ENCODE results near the gene HOXA7. TPM values are rescaled to one million over a fixed set of nuclear protein-coding genes. Genes with fewer than 3 reads are reported as not detected.

HOXA7 gene
- total RNA-seq, 1 experiment from 2014 or later: 2.6 TPM

GRCh38 chr7:27189997-27190748 lies 33.7 kb upstream of the HOXA7 start:
- Histone ChIP-seq H3K4me3 (ENCODE audit: low read length) (peak overlapping the region; percentile 91), H3K9me2 (replicated peaks; ENCODE audit: low read length) (no peaks in the 10 kb centered on the region), H4K20me1 (ENCODE audit: low read length) (no peaks in the 10 kb centered on the region; the same call in 1 of the 2 replicates), H3K4me1 (ENCODE audit: insufficient read depth, low read length) (peaks cover 41% of the 10 kb centered on the region), H3K9ac (ENCODE audit: low read length) (peak overlapping the region; percentile 97), H3K27me3 (ENCODE audit: low read length) (no peaks in the 10 kb centered on the region), H3K27ac (ENCODE audit: low read length) (peak overlapping the region; percentile 97), H3K36me3 (ENCODE audit: low read depth, low read length) (no peaks in the 10 kb centered on the region), H3K9me3 (ENCODE audit: low read length) (no peaks in the 10 kb centered on the region), H3K4me2 (ENCODE audit: low read length) (peak overlapping the region; percentile 99), H3K79me2 (ENCODE audit: low read length) (peaks cover 100% of the 10 kb centered on the region), H2AFZ (ENCODE audit: low read length) (no peak overlapping the region), H3F3A (ENCODE audit: low read length, unreplicated experiment) (no peaks in the 10 kb centered on the region)
- no TSS peak for BruUV-seq (replicated peaks)
- peak; percentile 66 for DNase-seq
- no peak for ATAC-seq
- intact Hi-C loops (cut with micrococcal nuclease): no loop called here
- CTCF ChIA-PET: interaction anchor here (1.0 to 1.8 kb wide), 2 partner anchors 11 to 22 kb away, joined by 6 to 11 read pairs; no protein-coding TSS in a partner anchor
- no peak for TF ChIP-seq EZH2phosphoT487 (IDR thresholded peaks at IDR 0.05; ENCODE audit: borderline replicate concordance, low read length)
- no peak for TF ChIP-seq EZH2 (IDR thresholded peaks at IDR 0.05; ENCODE audit: low read length, unreplicated experiment)
- TF ChIP-seq, protein P1, sequence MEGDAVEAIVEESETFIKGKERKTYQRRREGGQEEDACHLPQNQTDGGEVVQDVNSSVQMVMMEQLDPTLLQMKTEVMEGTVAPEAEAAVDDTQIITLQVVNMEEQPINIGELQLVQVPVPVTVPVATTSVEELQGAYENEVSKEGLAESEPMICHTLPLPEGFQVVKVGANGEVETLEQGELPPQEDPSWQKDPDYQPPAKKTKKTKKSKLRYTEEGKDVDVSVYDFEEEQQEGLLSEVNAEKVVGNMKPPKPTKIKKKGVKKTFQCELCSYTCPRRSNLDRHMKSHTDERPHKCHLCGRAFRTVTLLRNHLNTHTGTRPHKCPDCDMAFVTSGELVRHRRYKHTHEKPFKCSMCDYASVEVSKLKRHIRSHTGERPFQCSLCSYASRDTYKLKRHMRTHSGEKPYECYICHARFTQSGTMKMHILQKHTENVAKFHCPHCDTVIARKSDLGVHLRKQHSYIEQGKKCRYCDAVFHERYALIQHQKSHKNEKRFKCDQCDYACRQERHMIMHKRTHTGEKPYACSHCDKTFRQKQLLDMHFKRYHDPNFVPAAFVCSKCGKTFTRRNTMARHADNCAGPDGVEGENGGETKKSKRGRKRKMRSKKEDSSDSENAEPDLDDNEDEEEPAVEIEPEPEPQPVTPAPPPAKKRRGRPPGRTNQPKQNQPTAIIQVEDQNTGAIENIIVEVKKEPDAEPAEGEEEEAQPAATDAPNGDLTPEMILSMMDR (conservative IDR thresholded peaks at IDR 0.05; ENCODE audit: low read depth, low read length): no peak
- POLR2A ChIA-PET (ENCODE audit: unreplicated experiment): interaction anchor here (0.5 to 2.6 kb wide), 6 partner anchors 10 to 482 kb away, joined by 3 to 24 read pairs (median 8); partner anchors contain the start of gene HOXA13

DNA sequence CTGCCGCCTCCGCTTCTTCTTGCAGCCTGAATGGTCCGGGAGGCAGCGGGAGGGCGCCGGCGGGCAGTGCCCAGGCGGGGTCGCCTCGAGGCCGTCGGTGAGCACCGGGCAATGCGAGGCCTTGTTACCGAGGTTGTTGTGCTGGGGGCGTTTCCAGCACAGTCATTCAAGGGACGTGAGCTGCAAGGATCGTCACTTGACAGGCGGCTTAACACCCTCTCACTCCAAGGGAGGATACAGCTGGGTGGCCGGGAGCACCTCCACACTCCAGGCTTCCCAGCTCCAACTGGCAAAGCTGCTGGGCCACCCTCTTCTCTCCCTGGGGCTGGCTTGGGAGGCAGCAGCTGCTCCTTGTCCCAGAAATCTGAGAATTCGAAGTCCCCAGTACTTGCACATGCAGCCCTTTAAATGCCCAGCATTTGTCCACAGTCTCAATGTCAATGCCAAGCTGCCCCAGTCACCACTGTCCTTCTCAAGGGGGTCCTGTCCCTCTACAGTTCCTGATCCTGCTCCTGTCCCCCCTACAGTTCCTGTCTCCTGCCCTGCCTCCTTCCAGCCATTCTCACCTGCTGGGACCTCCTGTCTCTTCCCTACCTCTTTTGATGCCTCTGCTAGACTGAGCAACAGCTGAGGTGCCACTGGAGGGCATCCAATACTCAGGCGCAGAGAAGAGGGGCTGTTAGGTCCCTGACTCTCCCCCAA lies 33.0 kb upstream of the HOXA7 start:
- POLR2A ChIA-PET (ENCODE audit: unreplicated experiment): interaction anchor here (0.5 to 2.6 kb wide), 8 partner anchors 9 to 481 kb away, joined by 3 to 24 read pairs (median 5); partner anchors contain the start of gene HOXA13
- H3K9ac ChIP-seq (ENCODE audit: low read length): peak overlapping the region; percentile 97
- intact Hi-C loops (cut with micrococcal nuclease): no loop called here

More for the DNA sequence above, 33.0 kb upstream of the HOXA7 start:
- Histone ChIP-seq H3K9me2 (replicated peaks; ENCODE audit: low read length) (no peaks in the 10 kb centered on the region), H3K9me3 (ENCODE audit: low read length) (no peaks in the 10 kb centered on the region), H3K36me3 (ENCODE audit: low read depth, low read length) (no peaks in the 10 kb centered on the region), H3K4me3 (ENCODE audit: low read length) (peak overlapping the region; percentile 91), H4K20me1 (ENCODE audit: low read length) (no peaks in the 10 kb centered on the region), H3F3A (ENCODE audit: low read length, unreplicated experiment) (no peaks in the 10 kb centered on the region), H3K27ac (ENCODE audit: low read length) (peak overlapping the region; percentile 97), H2AFZ (ENCODE audit: low read length) (peak overlapping the region; percentile 1; the same call in 1 of the 2 replicates), H3K27me3 (ENCODE audit: low read length) (no peaks in the 10 kb centered on the region), H3K79me2 (ENCODE audit: low read length) (peaks cover 100% of the 10 kb centered on the region), H3K4me2 (ENCODE audit: low read length) (peak overlapping the region; percentile 99), H3K4me1 (ENCODE audit: insufficient read depth, low read length) (peaks cover 41% of the 10 kb centered on the region)
- peak; percentile 86 for DNase-seq
- TF ChIP-seq EZH2 (IDR thresholded peaks at IDR 0.05; ENCODE audit: low read length, unreplicated experiment): no peak
- no peak for TF ChIP-seq EZH2phosphoT487 (IDR thresholded peaks at IDR 0.05; ENCODE audit: borderline replicate concordance, low read length)
- TF ChIP-seq, protein P1 (conservative IDR thresholded peaks at IDR 0.05; ENCODE audit: low read depth, low read length): no peak
- BruUV-seq (replicated peaks): no TSS peak
- CTCF ChIA-PET: interaction anchor here (1.0 to 1.8 kb wide), 3 partner anchors 10 to 28 kb away, joined by 3 to 11 read pairs (median 6); no protein-coding TSS in a partner anchor
- ATAC-seq: peak; percentile 32

Measured in PC-3 (cell line).